A549 treated with AZD9567 at 1 μM for 4 hours (cell line): ENCODE data around the gene HOXD12. TPM values are rescaled to one million over a fixed set of nuclear protein-coding genes. Genes with fewer than 3 reads are reported as not detected.

Experiments
- total RNA-seq: library from RNA; stranded (reverse); fragments of 200-300 nt; extraction: Qiagen RNA extraction; gene quantifications from 5 replicates; pipeline ENCODE4 v1.2.3, GENCODE V29; 2022; ENCODE audit not compliant: insufficient read depth

Gene HOXD12, protein sequence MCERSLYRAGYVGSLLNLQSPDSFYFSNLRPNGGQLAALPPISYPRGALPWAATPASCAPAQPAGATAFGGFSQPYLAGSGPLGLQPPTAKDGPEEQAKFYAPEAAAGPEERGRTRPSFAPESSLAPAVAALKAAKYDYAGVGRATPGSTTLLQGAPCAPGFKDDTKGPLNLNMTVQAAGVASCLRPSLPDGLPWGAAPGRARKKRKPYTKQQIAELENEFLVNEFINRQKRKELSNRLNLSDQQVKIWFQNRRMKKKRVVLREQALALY
- not detected in 5 replicates for total RNA-seq

DNA sequence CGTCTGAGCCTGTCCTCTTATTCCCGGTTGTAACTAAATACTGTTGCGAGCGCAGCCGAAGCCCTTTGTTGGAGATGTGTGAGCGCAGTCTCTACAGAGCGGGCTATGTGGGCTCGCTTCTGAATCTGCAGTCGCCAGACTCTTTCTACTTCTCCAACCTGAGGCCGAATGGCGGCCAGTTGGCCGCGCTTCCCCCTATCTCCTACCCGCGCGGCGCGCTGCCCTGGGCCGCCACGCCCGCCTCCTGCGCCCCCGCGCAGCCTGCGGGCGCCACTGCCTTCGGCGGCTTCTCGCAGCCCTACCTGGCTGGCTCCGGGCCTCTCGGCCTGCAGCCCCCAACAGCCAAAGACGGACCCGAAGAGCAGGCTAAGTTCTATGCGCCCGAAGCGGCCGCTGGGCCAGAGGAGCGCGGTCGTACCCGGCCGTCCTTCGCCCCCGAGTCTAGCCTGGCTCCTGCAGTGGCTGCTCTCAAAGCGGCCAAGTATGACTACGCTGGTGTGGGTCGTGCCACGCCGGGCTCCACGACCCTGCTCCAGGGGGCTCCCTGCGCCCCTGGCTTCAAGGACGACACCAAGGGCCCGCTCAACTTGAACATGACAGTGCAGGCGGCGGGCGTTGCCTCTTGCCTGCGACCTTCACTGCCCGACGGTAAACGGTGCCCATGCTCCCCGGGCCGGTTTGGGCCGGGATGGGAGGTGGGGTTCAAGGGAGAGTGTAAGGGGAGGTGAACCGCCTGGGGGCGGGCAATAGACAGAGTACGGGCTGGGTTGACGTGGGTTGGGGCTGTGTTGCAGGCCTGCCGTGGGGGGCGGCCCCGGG lies at the start of gene HOXD12:
Gene HOXD12, plus strand, starts transcription at position 68 of the 819 bp plus-strand sequence. Its CDS starts 7 bp downstream, at position 75.

DNA sequence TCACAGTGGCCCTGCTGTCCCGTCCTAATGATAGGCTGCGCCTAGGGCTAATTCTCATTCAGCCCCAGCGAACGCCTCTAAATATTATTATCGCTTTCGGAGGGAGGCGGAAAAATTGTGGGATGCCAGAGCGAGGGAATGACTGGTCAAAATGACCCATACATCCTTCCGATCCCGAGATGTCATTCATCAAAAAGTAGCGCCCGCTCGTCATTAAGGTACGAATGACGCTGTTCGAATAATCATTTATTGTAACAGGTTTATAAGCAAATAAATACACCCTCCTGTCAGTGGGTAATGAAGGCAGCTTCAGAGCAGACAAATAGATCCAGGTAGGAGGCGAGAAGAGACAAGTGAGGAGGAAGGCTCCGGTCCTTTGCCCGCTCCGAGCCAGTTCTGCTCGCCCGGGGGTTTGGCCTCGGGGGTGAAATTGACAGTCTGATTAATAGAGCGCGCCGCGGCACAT lies 15.8 kb upstream of the HOXD12 start, which contains the start of gene EVX2:
Gene EVX2, minus strand, starts transcription at position 167 of the 466 bp plus-strand sequence. CDS start 186 bp downstream, outside the sequence.

DNA sequence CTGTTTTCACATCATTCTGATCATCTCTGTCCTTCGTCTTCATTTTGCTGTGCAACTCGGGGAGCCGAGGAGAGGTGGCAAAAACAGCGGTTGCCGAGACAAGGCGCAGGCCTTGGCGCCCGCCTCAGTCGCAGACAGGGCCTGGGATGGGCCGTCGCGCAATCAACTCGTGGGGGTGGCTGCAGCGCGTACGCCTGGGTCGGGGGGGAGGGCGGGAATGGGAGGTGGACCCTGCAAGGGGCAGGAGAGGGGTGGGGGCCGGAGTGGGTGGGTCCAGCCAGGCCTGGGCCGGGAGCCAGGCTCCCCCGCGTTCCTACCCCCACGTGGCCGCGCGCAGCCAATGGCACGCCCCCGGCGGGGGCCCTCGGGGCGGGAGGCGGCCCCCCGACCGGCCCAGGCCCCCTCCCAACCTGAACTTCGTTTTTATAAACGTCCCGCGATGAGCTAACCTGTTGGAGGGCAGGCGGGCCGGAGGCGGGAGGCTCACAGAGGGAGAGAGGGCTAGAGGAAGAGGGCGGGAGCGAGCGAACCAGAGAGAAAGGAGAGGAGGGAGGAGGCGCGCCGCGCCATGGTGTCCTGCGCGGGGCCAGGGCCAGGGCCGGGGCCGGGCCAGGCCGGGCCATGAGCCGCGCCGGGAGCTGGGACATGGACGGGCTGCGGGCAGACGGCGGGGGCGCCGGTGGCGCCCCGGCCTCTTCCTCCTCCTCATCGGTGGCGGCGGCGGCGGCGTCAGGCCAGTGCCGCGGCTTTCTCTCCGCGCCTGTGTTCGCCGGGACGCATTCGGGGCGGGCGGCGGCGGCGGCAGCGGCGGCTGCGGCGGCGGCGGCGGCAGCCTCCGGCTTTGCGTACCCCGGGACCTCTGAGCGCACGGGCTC lies 7.1 kb upstream of the HOXD12 start, which contains the start of gene HOXD13:
Gene HOXD13, plus strand, starts transcription at position 452 of the 875 bp plus-strand sequence. Its CDS starts 170 bp downstream, at position 622.

DNA sequence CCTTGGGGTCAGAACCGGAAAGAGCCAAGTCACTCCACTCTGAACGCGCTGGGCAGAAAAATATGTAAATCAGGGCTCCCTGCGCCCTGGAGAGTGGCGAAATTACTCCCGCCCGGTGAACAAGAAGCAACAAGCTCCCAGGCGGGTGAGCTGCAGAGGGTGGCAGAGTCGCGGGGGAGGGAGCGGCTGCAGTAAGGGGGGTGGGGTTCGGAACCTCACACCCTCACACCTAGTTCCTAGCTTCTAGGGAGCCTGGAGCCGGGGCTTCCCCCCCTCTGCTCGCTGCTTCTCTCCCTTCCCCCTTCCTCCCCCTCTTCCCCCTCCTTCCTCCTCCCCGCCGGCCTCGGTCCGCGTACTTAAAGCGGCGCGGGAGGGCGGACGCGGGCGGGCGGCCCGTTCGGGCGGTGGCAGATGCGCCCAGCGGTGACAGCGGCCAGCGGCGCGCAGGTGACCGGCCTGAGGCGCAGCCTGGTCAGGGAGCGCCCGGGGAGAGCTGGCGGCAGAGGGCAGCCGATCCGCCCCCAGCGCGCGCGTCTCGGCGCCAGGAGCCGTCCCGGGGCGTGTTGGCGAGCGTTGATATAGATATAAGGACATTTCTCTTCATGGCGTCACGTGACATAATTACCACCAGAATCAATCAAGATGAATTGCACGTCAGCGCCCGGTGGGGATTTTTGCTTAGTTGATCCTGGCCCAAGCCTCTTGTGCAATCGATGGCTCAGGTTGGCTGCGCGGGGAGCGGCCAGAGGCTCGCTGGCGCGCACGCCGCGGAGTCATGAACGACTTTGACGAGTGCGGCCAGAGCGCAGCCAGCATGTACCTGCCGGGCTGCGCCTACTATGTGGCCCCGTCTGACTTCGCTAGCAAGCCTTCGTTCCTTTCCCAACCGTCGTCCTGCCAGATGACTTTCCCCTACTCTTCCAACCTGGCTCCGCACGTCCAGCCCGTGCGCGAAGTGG lies 7.3 kb downstream of the HOXD12 start, which contains the start of gene HOXD11:
Gene HOXD11, plus strand, starts transcription at position 700 of the 959 bp plus-strand sequence. Its CDS starts 76 bp downstream, at position 776.

DNA sequence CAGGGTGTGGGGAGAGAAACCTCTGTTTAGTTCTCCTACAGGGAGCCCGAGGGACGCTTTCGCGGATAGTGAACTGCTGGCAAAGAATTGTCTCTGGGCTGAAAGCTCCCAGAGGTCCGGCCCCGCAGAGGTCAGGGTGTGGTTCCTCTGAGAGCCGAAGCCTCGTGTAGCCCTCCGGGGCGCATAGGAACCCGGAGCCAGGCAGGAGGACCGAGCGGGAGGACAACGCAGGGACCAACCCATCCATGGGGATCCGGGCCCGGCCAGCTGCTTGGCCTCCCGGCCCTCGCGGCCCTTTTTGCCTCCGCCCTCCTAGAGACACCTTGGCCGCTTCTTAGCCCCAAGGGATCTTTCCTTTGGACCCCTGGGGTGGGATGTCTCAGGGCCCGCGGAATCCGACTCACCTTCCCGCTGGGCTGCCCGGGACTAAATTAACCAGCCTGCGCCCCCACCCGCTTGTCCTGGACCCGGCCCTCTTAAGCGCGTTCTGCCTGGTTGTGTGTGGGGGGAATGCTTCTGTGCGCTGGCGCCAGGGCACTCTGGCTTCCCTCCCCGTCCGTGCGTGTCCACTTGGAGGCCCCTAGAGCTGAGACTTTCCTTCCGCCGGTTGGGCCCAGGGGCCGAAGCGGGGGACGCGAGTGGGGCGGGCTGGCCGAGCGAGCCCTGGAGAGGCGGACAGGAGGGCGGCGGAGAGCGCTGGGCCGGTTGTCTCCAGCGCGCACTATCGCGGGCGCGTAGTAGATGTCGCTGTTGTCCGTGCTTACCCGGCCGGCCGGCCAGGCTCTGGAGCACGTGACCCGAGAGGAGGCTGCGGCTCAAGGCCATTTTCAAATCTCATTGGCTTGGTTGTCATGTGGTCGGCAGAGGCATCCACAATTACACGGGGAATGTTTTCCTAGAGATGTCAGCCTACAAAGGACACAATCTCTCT lies 16.6 kb downstream of the HOXD12 start, which contains the start of gene HOXD10:
Gene HOXD10, plus strand, starts transcription at position 896 of the 931 bp plus-strand sequence. CDS start 56 bp downstream, outside the sequence.

DNA sequence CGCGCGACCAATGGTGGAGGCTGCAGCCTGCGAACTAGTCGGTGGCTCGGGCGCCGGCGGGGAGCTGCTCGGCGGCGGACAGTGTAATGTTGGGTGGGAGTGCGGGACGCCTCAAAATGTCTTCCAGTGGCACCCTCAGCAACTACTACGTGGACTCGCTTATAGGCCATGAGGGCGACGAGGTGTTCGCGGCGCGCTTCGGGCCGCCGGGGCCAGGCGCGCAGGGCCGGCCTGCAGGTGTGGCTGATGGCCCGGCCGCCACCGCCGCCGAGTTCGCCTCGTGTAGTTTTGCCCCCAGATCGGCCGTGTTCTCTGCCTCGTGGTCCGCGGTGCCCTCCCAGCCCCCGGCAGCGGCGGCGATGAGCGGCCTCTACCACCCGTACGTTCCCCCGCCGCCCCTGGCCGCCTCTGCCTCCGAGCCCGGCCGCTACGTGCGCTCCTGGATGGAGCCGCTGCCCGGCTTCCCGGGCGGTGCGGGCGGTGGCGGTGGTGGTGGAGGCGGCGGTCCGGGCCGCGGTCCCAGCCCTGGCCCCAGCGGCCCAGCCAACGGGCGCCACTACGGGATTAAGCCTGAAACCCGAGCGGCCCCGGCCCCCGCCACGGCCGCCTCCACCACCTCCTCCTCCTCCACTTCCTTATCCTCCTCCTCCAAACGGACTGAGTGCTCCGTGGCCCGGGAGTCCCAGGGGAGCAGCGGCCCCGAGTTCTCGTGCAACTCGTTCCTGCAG lies 23.3 kb downstream of the HOXD12 start, which contains the start of gene HOXD9:
Gene HOXD9, plus strand, starts transcription at position 37 of the 728 bp plus-strand sequence. Its CDS starts 50 bp downstream, at position 87.

DNA sequence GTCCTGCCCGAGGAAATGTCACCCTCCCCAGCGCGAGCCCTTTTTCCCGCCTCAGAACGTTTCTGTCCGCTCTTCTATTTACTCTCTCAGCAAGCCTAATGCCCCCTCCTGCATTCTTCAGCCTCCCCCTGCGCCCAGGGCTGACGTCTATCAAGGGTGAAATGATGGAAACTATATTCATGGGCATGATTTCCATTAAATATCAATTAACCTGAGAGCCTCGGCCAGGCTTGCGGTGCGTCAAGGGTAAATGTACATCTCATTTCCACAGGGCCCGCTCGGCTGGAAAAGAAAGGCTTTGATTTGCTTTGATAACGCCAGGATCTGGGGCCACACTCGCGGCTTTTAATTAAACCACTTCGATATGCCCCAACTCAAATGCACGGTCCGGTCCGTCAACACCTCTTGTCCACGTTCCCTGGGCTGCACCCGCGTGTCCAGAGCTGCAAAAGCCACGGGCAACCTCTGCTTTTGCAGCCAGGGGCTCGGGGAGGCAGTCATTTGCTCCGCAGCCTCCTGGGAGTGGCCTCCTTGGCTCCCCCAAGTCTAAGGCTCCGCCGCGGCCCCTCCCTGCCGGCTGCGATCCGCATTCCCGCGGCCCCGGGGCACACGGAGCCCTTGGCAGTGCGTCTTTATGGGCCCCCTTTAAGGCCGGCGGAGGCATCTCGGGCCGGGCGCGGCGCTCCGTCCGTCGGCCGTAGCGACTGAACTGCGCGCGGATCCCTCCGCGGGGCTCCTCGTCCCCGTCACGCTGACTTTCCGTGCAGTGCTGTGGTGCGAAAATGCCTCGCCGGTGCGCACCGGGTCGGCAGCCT lies 29.6 kb downstream of the HOXD12 start, which contains the start of gene HOXD8:
Gene HOXD8, plus strand, starts transcription at position 724 of the 815 bp plus-strand sequence. CDS start 662 bp downstream, outside the sequence.

DNA sequence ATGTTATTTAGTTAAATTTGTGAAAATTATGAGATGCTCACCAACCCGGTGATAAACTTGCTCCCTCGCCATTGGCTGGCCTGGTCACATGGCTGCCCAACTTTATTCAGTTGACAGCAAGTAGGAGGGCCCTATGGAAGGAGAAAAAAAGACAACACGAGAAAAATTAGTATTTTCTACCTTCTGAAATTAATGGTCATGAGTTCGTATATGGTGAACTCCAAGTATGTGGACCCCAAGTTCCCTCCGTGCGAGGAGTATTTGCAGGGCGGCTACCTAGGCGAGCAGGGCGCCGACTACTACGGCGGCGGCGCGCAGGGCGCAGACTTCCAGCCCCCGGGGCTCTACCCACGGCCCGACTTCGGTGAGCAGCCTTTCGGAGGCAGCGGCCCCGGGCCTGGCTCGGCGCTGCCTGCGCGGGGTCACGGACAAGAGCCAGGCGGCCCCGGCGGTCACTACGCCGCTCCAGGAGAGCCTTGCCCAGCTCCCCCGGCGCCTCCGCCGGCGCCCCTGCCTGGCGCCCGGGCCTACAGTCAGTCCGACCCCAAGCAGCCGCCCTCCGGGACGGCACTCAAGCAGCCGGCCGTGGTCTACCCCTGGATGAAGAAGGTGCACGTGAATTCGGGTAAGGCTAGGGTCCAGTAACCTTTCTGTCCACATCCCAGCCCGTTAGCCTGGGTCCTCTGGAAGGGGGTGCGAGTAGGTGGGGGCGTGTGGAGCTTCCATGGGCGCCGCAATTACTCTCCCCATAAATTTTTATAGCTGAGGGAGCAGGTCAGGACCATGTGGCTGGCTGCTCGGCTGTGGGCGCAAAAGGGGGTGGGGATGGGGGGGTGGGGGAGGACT lies 52.1 kb downstream of the HOXD12 start, which contains the start of gene HOXD4:
Gene HOXD4, plus strand, starts transcription at position 109 of the 846 bp plus-strand sequence. Its CDS starts 84 bp downstream, at position 193.

Other genes starting within 250 kb of the HOXD12 start
- 11.9 to 49.9 TPM (median 16.8 TPM) in 5 replicates for gene LNPK, start 97.5 kb upstream of the HOXD12 start, total RNA-seq
- gene EVX2, start 15.8 kb upstream of the HOXD12 start, total RNA-seq, result not detected in 5 replicates
- gene HOXD13, start 7.1 kb upstream of the HOXD12 start, total RNA-seq, result 0.13 to 0.28 TPM (median 0.19 TPM) in 4 of 5 replicates, not detected in the other
- gene HOXD11, start 7.5 kb downstream of the HOXD12 start, total RNA-seq, result 2.6 to 6.6 TPM (median 6.0 TPM) in 5 replicates
- gene HOXD10, start 17.0 kb downstream of the HOXD12 start, total RNA-seq, result 2.6 to 6.3 TPM (median 5.4 TPM) in 5 replicates
- 1.1 to 1.8 TPM (median 1.2 TPM) in 5 replicates for gene HOXD9, start 22.9 kb downstream of the HOXD12 start, total RNA-seq
- 4.2 to 5.1 TPM (median 4.5 TPM) in 5 replicates for gene HOXD8, start 29.9 kb downstream of the HOXD12 start, total RNA-seq
- 0.28 to 0.52 TPM (median 0.40 TPM) in 4 of 5 replicates, not detected in the other for gene HOXD4, start 51.8 kb downstream of the HOXD12 start, total RNA-seq
- gene HOXD3, start 57.5 kb downstream of the HOXD12 start, total RNA-seq, result 0.10 to 0.17 TPM (median 0.13 TPM) in 3 of 5 replicates, not detected in the others
- gene HOXD1, start 88.9 kb downstream of the HOXD12 start, total RNA-seq, result 0.12 to 0.20 TPM (median 0.16 TPM) in 4 of 5 replicates, not detected in the other
- 41.9 to 56.5 TPM (median 43.7 TPM) in 5 replicates for gene MTX2, start 169.6 kb downstream of the HOXD12 start, total RNA-seq